Activated T-helper 1 cell treated with Interleukin-2 at 50 U/mL for 16 hours (primary cell): ENCODE measurements around the gene USHBP1.

Experiments used
- DNase-seq: peaks from one replicate; pipeline ENCODE4 v3.0.0-alpha.2; 2020; ENCODE audit warnings: low read depth

The USHBP1 gene

GRCh38 chr19:17262557-17262956 is 2.0 kb downstream of the USHBP1 start:
- DNase-seq, result no peak

GRCh38 chr19:17260842-17261325 is 3.7 kb downstream of the USHBP1 start:
- peak; percentile 81 for DNase-seq

GRCh38 chr19:17259934-17260333 is 4.6 kb downstream of the USHBP1 start:
- no peak for DNase-seq

GRCh38 chr19:17259118-17259780 is 5.3 kb downstream of the USHBP1 start:
- no peak for DNase-seq

- no peak for DNase-seq
Observed at GRCh38 chr19:17256130-17256529, 8.4 kb downstream of the USHBP1 start.

GRCh38 chr19:17255150-17255621 is 9.4 kb downstream of the USHBP1 start:
- DNase-seq, result no peak

GRCh38 chr19:17254636-17255035 is 9.9 kb downstream of the USHBP1 start:
- DNase-seq, result no peak

- DNase-seq, result no peak
Observed at GRCh38 chr19:17249887-17250548, 14.5 kb downstream of the USHBP1 start.

- DNase-seq, result no peak
Observed at GRCh38 chr19:17248011-17248776, 16.4 kb downstream of the USHBP1 start.

- DNase-seq, result no peak
Observed at GRCh38 chr19:17246681-17247425, 17.7 kb downstream of the USHBP1 start.

- DNase-seq, result no peak
Observed at GRCh38 chr19:17245535-17245984, 19.0 kb downstream of the USHBP1 start, which contains the start of gene NR2F6. NR2F6 (minus strand) TSS chr19:17245919; CDS start chr19:17245220, 699 bp downstream.

GRCh38 chr19:17244618-17245534 is 19.7 kb downstream of the USHBP1 start:
- no peak for DNase-seq

GRCh38 chr19:17243830-17244617 is 20.5 kb downstream of the USHBP1 start:
- no peak for DNase-seq

- no peak for DNase-seq
Observed at GRCh38 chr19:17243211-17243829, 21.2 kb downstream of the USHBP1 start.

- DNase-seq, result no peak
Observed at GRCh38 chr19:17242431-17243208, 21.9 kb downstream of the USHBP1 start.

- no peak for DNase-seq
Observed at GRCh38 chr19:17240826-17241399, 23.6 kb downstream of the USHBP1 start.

- DNase-seq, result no peak
Observed at GRCh38 chr19:17240062-17240752, 24.3 kb downstream of the USHBP1 start.
